HepG2 (cell line): ENCODE measurements around the gene PGM3. TPM values are rescaled to one million over a fixed set of nuclear protein-coding genes. Genes with fewer than 3 reads are reported as not detected.

Source experiments
- DRAP1 ChIP-seq: IDR thresholded peaks from 2 replicates; pipeline ENCODE4 v1.6.1; 2016; ENCODE audit warnings: missing genetic modification reagents, missing compliant biosample characterization
- HNF4A ChIP-seq: sonication (generic); formaldehyde crosslinking; IDR thresholded peaks from 2 replicates; pipeline ENCODE4 v1.4.0; 2020; ENCODE audit warnings: missing genetic modification reagents
- JARID2 ChIP-seq: sonication (generic); formaldehyde crosslinking; IDR thresholded peaks from 2 replicates; pipeline ENCODE4 v1.8.1; 2023; ENCODE audit warnings: missing genetic modification reagents, inconsistent platforms; ENCODE audit not compliant: insufficient replicate concordance
- JUNB ChIP-seq: sonication (generic); formaldehyde crosslinking; IDR thresholded peaks from 2 replicates; pipeline ENCODE4 v1.8.0; 2022; ENCODE audit warnings: missing genetic modification reagents, mild to moderate bottlenecking, borderline replicate concordance
- MAF1 ChIP-seq: sonication (generic); formaldehyde crosslinking; IDR thresholded peaks from 2 replicates; pipeline ENCODE4 v1.5.0; 2020; ENCODE audit warnings: missing genetic modification reagents, borderline replicate concordance
- MATR3 ChIP-seq: sonication (generic); formaldehyde crosslinking; IDR thresholded peaks from 2 replicates; pipeline ENCODE4 v1.4.0; 2020; ENCODE audit warnings: missing genetic modification reagents
- MLLT10 ChIP-seq: sonication (generic); formaldehyde crosslinking; IDR thresholded peaks from 2 replicates; pipeline ENCODE4 v1.4.0; 2020; ENCODE audit warnings: missing genetic modification reagents
- NBN ChIP-seq: fragments of 450-650 bp; conservative IDR thresholded peaks from 2 replicates; pipeline ENCODE4 v1.6.1; 2017
- PAX8 ChIP-seq: sonication (generic); formaldehyde crosslinking; IDR thresholded peaks from 2 replicates; pipeline ENCODE4 v1.8.0; 2022; ENCODE audit warnings: mild to moderate bottlenecking, missing genetic modification reagents, borderline replicate concordance
- RBFOX2 ChIP-seq: fragments of 200-400 bp; formaldehyde crosslinking; IDR thresholded peaks from 2 replicates; pipeline ENCODE4 v1.6.1; 2017; ENCODE audit warnings: low read depth, mild to moderate bottlenecking, low read length
- SYNCRIP ChIP-seq: fragments of 200-400 bp; formaldehyde crosslinking; IDR thresholded peaks from 2 replicates; pipeline ENCODE4 v1.6.1; 2018; ENCODE audit warnings: mild to moderate bottlenecking, low read depth, low read length; ENCODE audit not compliant: insufficient read depth
- ZBTB46 ChIP-seq: sonication (generic); formaldehyde crosslinking; IDR thresholded peaks from 2 replicates; pipeline ENCODE4 v1.4.0; 2020; ENCODE audit warnings: mild to moderate bottlenecking, missing genetic modification reagents, borderline replicate concordance
- ZKSCAN5 ChIP-seq: sonication (generic); formaldehyde crosslinking; IDR thresholded peaks from 2 replicates; pipeline ENCODE4 v1.5.1; 2020; ENCODE audit warnings: mild to moderate bottlenecking, missing genetic modification reagents
- ZNF160 ChIP-seq: sonication (generic); formaldehyde crosslinking; IDR thresholded peaks from 2 replicates; pipeline ENCODE4 v1.8.0; 2022; ENCODE audit warnings: mild to moderate bottlenecking, inconsistent platforms, missing genetic modification reagents
- ZNF24 ChIP-seq: fragments of 450-650 bp; IDR thresholded peaks from 2 replicates; pipeline ENCODE4 v1.6.1; 2017; ENCODE audit warnings: antibody characterized with exemption, mild to moderate bottlenecking
- ZNF251 ChIP-seq: sonication (generic); formaldehyde crosslinking; IDR thresholded peaks from 2 replicates; pipeline ENCODE4 v1.9.0; 2021; ENCODE audit warnings: mild to moderate bottlenecking, missing genetic modification reagents
- ZNF317 ChIP-seq: sonication (generic); formaldehyde crosslinking; IDR thresholded peaks from 2 replicates; pipeline ENCODE4 v1.5.0; 2020; ENCODE audit warnings: mild to moderate bottlenecking, missing genetic modification reagents
- ZNF556 ChIP-seq: sonication (generic); formaldehyde crosslinking; IDR thresholded peaks from 2 replicates; pipeline ENCODE4 v1.4.0; 2020; ENCODE audit warnings: mild to moderate bottlenecking, missing genetic modification reagents, borderline replicate concordance
- ZNF704 ChIP-seq: sonication (generic); formaldehyde crosslinking; IDR thresholded peaks from 2 replicates; pipeline ENCODE4 v1.8.1; 2023; ENCODE audit warnings: mild to moderate bottlenecking, inconsistent platforms, moderate library complexity, missing genetic modification reagents, borderline replicate concordance
- ZNF713 ChIP-seq: sonication (generic); formaldehyde crosslinking; IDR thresholded peaks from 2 replicates; pipeline ENCODE4 v1.4.0; 2020; ENCODE audit warnings: mild to moderate bottlenecking, missing genetic modification reagents
- ZNF724P ChIP-seq: sonication (generic); formaldehyde crosslinking; IDR thresholded peaks from 2 replicates; pipeline ENCODE4 v1.8.0; 2022; ENCODE audit warnings: missing genetic modification reagents, borderline replicate concordance
- ZNF772 ChIP-seq: sonication (generic); formaldehyde crosslinking; IDR thresholded peaks from 2 replicates; pipeline ENCODE4 v1.5.0; 2020; ENCODE audit warnings: mild to moderate bottlenecking, missing genetic modification reagents
- ZNF891 ChIP-seq: sonication (generic); formaldehyde crosslinking; IDR thresholded peaks from 2 replicates; pipeline ENCODE4 v1.5.0; 2020; ENCODE audit warnings: mild to moderate bottlenecking, missing genetic modification reagents
- ZZZ3 ChIP-seq: sonication (generic); formaldehyde crosslinking; IDR thresholded peaks from 2 replicates; pipeline ENCODE4 v1.4.0; 2020; ENCODE audit warnings: missing genetic modification reagents, mild to moderate bottlenecking, borderline replicate concordance
- polyA plus RNA-seq, 8 experiments: library from polyadenylated mRNA; depleted of rRNA in 3 of 8; stranded (reverse) in 7 of 8; unstranded in 1 of 8; fragments of >200 nt; fragmentation: Illumina TruSeq in 4 of 8; extraction: Trizol in 4 of 8; gene quantifications; 2 replicates each; pipeline versions ENCODE4 v1.2.1 to v1.2.3, GENCODE V29; 2011 to 2016; ENCODE audit warnings: low read depth in 4 of 8, missing spikeins in 1 of 8, mixed read lengths in 1 of 8; ENCODE audit not compliant: insufficient read depth in 1 of 8
- total RNA-seq, 5 experiments: library from RNA; depleted of rRNA; stranded (reverse); fragments of >200 nt; fragmentation: Illumina TruSeq; extraction: Trizol; gene quantifications; 2 replicates each; pipeline ENCODE4 v1.2.3, GENCODE V29; 2016; ENCODE audit warnings: low read depth in 1 of 5
- TF ChIP-seq, protein P1 (sequence below): sonication (generic); formaldehyde crosslinking; IDR thresholded peaks from 2 replicates; pipeline ENCODE4 v1.4.0; 2020; ENCODE audit warnings: missing genetic modification reagents

Gene PGM3
- total and polyA plus RNA-seq, 2 of the 13 experiments (the other 11 are each of a cell fraction or from before 2014, with no cell fraction given), result 72.5 to 163 TPM

GRCh38 chr6:83192871-83193746, at the start of gene PGM3, which contains the start of gene RWDD2A (continued):
- TF ChIP-seq, protein P1, sequence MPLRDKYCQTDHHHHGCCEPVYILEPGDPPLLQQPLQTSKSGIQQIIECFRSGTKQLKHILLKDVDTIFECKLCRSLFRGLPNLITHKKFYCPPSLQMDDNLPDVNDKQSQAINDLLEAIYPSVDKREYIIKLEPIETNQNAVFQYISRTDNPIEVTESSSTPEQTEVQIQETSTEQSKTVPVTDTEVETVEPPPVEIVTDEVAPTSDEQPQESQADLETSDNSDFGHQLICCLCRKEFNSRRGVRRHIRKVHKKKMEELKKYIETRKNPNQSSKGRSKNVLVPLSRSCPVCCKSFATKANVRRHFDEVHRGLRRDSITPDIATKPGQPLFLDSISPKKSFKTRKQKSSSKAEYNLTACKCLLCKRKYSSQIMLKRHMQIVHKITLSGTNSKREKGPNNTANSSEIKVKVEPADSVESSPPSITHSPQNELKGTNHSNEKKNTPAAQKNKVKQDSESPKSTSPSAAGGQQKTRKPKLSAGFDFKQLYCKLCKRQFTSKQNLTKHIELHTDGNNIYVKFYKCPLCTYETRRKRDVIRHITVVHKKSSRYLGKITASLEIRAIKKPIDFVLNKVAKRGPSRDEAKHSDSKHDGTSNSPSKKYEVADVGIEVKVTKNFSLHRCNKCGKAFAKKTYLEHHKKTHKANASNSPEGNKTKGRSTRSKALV (CRISPR knock-in tag), result peak; percentile 31
- TF ChIP-seq ZNF713 (CRISPR knock-in tag) (no peak), NBN (no peak), ZNF772 (CRISPR knock-in tag) (peak; percentile 79; the same call in 1 of the 2 replicates), ZNF24 (no peak), SYNCRIP (no peak), ZNF724P (CRISPR knock-in tag) (no peak), ZNF251 (CRISPR knock-in tag) (no peak), ZBTB46 (no peak), JUNB (CRISPR knock-in tag) (no peak), MLLT10 (CRISPR knock-in tag) (no peak), PAX8 (CRISPR knock-in tag) (no peak; the same call in 1 of the 2 replicates), ZNF556 (CRISPR knock-in tag) (no peak), ZNF160 (CRISPR knock-in tag) (peak; percentile 78), ZZZ3 (CRISPR knock-in tag) (0 out of 2 replicates have a peak, but pooled peaks have one; percentile 15), HNF4A (CRISPR knock-in tag) (no peak), DRAP1 (CRISPR knock-in tag) (peak; percentile 87), MAF1 (CRISPR knock-in tag) (0 out of 2 replicates have a peak, but pooled peaks have one; percentile 60), JARID2 (CRISPR knock-in tag) (no peak), ZNF891 (CRISPR knock-in tag) (peak; percentile 57; the same call in 1 of the 2 replicates), MATR3 (CRISPR knock-in tag) (no peak), ZNF704 (CRISPR knock-in tag) (no peak), ZKSCAN5 (CRISPR knock-in tag) (peak; percentile 50; the same call in 1 of the 2 replicates), ZNF317 (peak; percentile 30; the same call in 1 of the 2 replicates), RBFOX2 (peak; percentile 97)
